ENCODE measurements around the gene ITPR1.
A peak's percentile ranks its signal among the peaks of the same experiment; 100 is the strongest.

ITPR1 gene

DNA sequence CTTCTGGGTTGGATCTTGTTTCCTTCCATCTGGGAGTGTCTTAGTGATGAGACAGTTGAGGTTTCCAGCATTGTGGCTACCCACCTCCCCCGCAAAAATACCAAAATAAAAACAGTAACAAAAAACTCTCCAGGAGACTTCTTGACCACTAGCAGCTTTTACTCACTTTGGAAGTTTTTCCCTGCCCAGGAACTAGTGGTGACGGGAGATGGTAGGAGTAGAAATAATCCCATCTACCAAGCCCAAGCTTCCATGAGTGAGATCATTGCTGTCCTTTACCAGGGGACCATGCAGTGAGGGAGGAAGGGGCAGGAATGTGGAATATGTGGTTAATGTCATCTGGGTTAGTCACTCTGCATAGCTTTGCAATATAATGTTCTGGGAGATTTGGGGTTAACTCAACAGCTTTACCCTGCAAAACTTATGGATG is 187.7 kb downstream of the ITPR1 start:
- no peaks in the 10 kb centered on the region for H3K27me3 ChIP-seq (replicated peaks)
- no peaks in the 10 kb centered on the region for H3K36me3 ChIP-seq (replicated peaks)
- H3K4me3 ChIP-seq (ENCODE audit: low read depth, low read length), result no peak overlapping the region
- TF ChIP-seq, protein P1, sequence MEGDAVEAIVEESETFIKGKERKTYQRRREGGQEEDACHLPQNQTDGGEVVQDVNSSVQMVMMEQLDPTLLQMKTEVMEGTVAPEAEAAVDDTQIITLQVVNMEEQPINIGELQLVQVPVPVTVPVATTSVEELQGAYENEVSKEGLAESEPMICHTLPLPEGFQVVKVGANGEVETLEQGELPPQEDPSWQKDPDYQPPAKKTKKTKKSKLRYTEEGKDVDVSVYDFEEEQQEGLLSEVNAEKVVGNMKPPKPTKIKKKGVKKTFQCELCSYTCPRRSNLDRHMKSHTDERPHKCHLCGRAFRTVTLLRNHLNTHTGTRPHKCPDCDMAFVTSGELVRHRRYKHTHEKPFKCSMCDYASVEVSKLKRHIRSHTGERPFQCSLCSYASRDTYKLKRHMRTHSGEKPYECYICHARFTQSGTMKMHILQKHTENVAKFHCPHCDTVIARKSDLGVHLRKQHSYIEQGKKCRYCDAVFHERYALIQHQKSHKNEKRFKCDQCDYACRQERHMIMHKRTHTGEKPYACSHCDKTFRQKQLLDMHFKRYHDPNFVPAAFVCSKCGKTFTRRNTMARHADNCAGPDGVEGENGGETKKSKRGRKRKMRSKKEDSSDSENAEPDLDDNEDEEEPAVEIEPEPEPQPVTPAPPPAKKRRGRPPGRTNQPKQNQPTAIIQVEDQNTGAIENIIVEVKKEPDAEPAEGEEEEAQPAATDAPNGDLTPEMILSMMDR (IDR thresholded peaks at IDR 0.05; ENCODE audit: low read depth, low read length, missing control alignments), result no peak
- H3K27ac ChIP-seq, result peak overlapping the region; percentile 0
- in situ Hi-C loops (cut with HindIII; ENCODE audit: low pct_ligation_motif_present, low sequenced_read_pairs), result no loop called here
- DNase-seq, result peak; percentile 69

DNA sequence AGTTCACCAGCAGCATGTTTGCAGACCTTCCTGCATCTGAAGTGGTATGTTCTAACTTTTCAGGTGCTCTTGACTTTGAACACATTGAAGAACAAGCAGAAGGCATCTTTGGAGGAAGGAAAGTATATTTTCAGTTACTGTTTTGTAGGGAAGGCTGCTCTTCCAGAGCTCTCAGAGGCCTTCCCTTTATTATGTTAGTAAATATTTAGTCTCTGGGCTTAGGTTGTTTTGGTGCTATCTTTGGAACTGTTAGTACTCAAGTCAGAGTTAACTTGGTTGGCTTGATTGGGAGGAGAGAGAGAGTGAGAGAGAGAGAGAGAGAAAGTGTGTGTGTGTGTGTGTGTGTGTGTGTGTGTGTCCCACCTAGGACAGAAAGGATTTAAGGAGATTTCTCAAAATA is 188.2 kb downstream of the ITPR1 start:
- in situ Hi-C loops (cut with HindIII; ENCODE audit: low pct_ligation_motif_present, low sequenced_read_pairs), result no loop called here
- no peak overlapping the region for H3K4me3 ChIP-seq (ENCODE audit: low read depth, low read length)
- no peaks in the 10 kb centered on the region for H3K27me3 ChIP-seq (replicated peaks)
- DNase-seq, result no peak
- TF ChIP-seq, protein P1 (IDR thresholded peaks at IDR 0.05; ENCODE audit: low read depth, low read length, missing control alignments), result no peak
- H3K36me3 ChIP-seq (replicated peaks), result no peaks in the 10 kb centered on the region
- H3K27ac ChIP-seq, result no peak overlapping the region

DNA sequence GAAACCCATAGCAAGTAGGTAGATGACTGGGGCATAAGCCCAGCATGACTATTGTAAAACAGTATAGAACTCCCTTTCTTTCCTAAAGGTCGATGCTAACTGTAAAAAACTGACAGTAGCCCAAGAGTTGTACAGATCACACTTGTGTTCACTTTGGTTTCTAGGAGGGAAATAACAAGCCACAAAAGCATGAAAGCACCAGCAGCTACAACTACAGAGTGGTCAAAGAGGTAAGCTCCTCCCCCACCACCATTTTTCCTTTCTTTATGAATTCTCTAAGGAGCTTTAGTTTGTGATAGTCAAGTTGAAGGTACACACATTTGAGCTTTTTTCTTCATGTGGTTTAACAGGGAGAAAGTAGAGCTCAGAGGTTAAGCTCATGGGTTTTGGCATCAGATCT is 191.0 kb downstream of the ITPR1 start:
- no peak for DNase-seq
- no peaks in the 10 kb centered on the region for H3K27me3 ChIP-seq (replicated peaks)
- no peaks in the 10 kb centered on the region for H3K36me3 ChIP-seq (replicated peaks)
- TF ChIP-seq, protein P1 (IDR thresholded peaks at IDR 0.05; ENCODE audit: low read depth, low read length, missing control alignments), result no peak
- no peak overlapping the region for H3K4me3 ChIP-seq (ENCODE audit: low read depth, low read length)
- in situ Hi-C loops (cut with HindIII; ENCODE audit: low pct_ligation_motif_present, low sequenced_read_pairs), result no loop called here
- H3K27ac ChIP-seq, result no peak overlapping the region

DNA sequence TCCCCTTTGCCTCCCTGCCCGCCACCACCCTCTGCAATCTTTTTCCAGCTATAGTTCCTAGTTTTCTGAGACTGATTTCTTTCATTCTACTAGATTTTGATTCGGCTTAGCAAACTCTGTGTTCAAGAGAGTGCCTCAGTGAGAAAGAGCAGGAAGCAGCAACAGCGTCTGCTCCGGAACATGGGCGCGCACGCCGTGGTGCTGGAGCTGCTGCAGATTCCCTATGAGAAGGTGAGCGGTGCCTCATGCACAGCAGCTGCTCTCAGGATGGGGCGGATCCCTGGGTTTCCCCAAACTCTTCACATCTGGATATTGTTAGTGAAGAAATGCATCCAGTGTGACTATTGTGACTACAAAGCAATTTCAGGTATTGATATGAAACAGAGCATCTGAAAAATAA is 191.8 kb downstream of the ITPR1 start:
- Histone ChIP-seq H3K27ac (no peak overlapping the region), H3K27me3 (replicated peaks) (no peaks in the 10 kb centered on the region), H3K4me3 (ENCODE audit: low read depth, low read length) (no peak overlapping the region), H3K36me3 (replicated peaks) (no peaks in the 10 kb centered on the region)
- TF ChIP-seq, protein P1 (IDR thresholded peaks at IDR 0.05; ENCODE audit: low read depth, low read length, missing control alignments), result no peak
- DNase-seq, result no peak
- in situ Hi-C loops (cut with HindIII; ENCODE audit: low pct_ligation_motif_present, low sequenced_read_pairs), result no loop called here

DNA sequence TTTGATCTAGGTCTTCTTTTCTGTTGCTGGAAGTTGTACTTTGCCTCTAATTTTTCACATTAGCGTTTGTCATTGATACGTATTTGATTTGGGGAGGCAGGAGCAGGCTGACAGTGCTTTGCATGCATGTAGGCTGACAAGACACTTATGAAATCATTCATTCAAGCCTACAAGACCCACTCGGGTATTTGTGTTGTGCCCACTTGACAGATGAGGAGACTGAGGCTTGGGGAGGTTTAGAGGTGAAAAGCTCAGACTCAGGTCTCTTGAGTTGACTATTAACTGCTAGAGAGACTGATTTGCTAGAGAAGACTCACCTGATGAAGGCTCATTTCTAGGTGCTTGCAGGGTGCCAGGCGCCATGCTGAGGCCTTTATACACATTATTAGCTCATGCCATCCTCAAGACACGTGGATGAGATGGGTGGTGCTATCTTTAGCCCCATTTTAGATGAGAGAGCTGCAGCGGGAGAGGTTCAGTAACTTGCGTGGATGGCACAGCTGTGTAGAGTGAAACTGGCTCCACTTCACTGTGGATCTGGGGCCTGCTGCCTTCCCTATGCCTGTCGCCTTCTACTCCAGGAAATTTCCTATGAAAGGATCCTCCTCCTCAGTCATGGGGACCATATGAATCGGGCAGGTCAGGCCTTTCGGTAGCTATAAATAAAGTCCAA is 192.7 kb downstream of the ITPR1 start:
- Histone ChIP-seq H3K27ac (no peak overlapping the region), H3K36me3 (replicated peaks) (no peaks in the 10 kb centered on the region), H3K4me3 (ENCODE audit: low read depth, low read length) (no peak overlapping the region), H3K27me3 (replicated peaks) (no peaks in the 10 kb centered on the region)
- no peak for DNase-seq
- TF ChIP-seq, protein P1 (IDR thresholded peaks at IDR 0.05; ENCODE audit: low read depth, low read length, missing control alignments), result no peak
- in situ Hi-C loops (cut with HindIII; ENCODE audit: low pct_ligation_motif_present, low sequenced_read_pairs), result no loop called here

DNA sequence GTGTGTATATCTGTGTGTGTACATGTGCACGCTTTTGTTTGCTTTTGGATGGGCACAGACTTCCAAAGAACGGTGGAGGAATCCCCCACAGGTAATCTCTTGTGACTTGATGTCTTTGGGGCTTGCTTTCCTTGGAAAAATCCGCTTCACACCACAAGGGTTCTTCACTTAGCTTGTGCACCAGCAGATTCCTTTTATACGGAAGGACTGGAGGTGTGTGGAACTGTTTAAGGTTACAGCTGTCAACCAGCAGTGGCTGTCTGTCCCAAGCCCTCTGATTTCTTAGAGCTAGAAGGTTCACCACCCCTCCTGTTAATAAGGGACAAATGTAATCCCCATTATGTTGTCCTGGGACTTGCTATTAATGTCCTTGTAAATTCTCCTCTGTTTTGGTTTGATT is 193.5 kb downstream of the ITPR1 start:
- TF ChIP-seq, protein P1 (IDR thresholded peaks at IDR 0.05; ENCODE audit: low read depth, low read length, missing control alignments), result no peak
- H3K4me3 ChIP-seq (ENCODE audit: low read depth, low read length), result no peak overlapping the region
- no peak for DNase-seq
- in situ Hi-C loops (cut with HindIII; ENCODE audit: low pct_ligation_motif_present, low sequenced_read_pairs), result no loop called here
- H3K36me3 ChIP-seq (replicated peaks), result no peaks in the 10 kb centered on the region
- no peaks in the 10 kb centered on the region for H3K27me3 ChIP-seq (replicated peaks)
- no peak overlapping the region for H3K27ac ChIP-seq
